Activated CD4-positive, alpha-beta T cell treated with anti-CD3 and anti-CD28 coated beads for 36 hours (primary cell): ENCODE results near the gene COLEC11. TPM values are rescaled to one million over a fixed set of nuclear protein-coding genes. Genes with fewer than 3 reads are reported as not detected.
A peak's percentile ranks its signal among the peaks of the same experiment; 100 is the strongest.
"Not testable (repeated sequence)": the region's sequence is repeated elsewhere in the genome, so short reads cannot be mapped to it uniquely, and the experiment has no call there.

ENCODE experiments used
- ATAC-seq: fragments of 200-7000 bp; cut with Tn5 transposase; one replicate; pipeline ENCODE4 v1.10.0; 2021; ENCODE audit warnings: mild to moderate bottlenecking, moderate library complexity
- CTCF ChIA-PET: fragments of 350-600 bp; sonication (Branson Sonifier 250); formaldehyde crosslinking; loops from one replicate; lab custom pipeline; 2021; ENCODE audit warnings: antibody characterized with exemption; lab: Charles Lee
- POLR2A ChIA-PET: fragments of 350-600 bp; sonication (Branson Sonifier 250); formaldehyde crosslinking; loops from one replicate; lab custom pipeline; 2021; ENCODE audit warnings: antibody characterized with exemption, inconsistent platforms; lab: Charles Lee
- DNase-seq: peaks from one replicate; pipeline ENCODE4 v3.0.0-alpha.2; 2020
- H3K27ac Mint-ChIP-seq: one replicate; pipeline ENCODE4 v1.8.0; 2021; ENCODE audit warnings: mixed read lengths
- H3K27me3 Mint-ChIP-seq: one replicate; pipeline ENCODE4 v1.8.0; 2021; ENCODE audit warnings: mixed read lengths
- H3K36me3 Mint-ChIP-seq: one replicate; pipeline ENCODE4 v1.8.0; 2021; ENCODE audit warnings: low read depth, mixed read lengths
- H3K4me1 Mint-ChIP-seq: one replicate; pipeline ENCODE4 v1.8.0; 2021; ENCODE audit warnings: mixed read lengths
- H3K4me3 Mint-ChIP-seq: one replicate; pipeline ENCODE4 v1.8.0; 2021; ENCODE audit warnings: mild to moderate bottlenecking, moderate library complexity, mixed read lengths
- H3K9me3 Mint-ChIP-seq: one replicate; pipeline ENCODE4 v1.8.0; 2021; ENCODE audit warnings: low read depth, mixed read lengths
- intact Hi-C, 2 experiments: fragments of 100-400 bp; cut with DNase I in 1 of 2; cut with micrococcal nuclease in 1 of 2; formaldehyde crosslinking; loops; one replicate each; pipeline versions ENCODE4 v1.14.2 to v1.15.1; 2022 to 2024; cut with DNase I, micrococcal nuclease
- total RNA-seq, 2 experiments: library from RNA; stranded (reverse); gene quantifications; one replicate each; pipeline ENCODE4 v1.2.3, GENCODE V29; 2021

COLEC11 gene
- total RNA-seq, 2 experiments from 2014 or later, result 0.18 to 0.37 TPM

DNA sequence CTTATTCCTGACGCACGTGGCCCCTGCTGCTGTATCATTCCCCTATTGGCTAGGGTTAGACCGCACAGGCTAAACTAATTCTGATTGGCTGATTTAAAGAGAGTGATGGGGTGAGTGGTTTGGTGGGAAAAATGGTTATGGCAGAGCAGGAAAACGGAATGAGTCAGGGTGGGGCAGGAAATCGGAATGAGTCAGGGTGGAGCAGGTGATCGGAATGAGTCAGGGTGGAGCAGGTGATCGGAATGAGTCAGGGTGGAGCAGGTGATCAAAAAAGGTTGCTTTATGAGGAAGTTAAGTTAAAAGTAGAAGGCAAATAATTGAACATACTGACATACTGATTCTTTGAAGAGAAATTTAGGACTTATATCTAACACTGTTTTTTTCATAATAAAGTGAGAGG, 65.7 kb downstream of the COLEC11 start:
- H3K36me3 Mint-ChIP-seq, H3K4me3 Mint-ChIP-seq, POLR2A ChIA-PET, H3K27me3 Mint-ChIP-seq, intact Hi-C loops, H3K27ac Mint-ChIP-seq, H3K9me3 Mint-ChIP-seq: not testable (repeated sequence)
- peaks cover 13% of the 10 kb centered on the region for H3K4me1 Mint-ChIP-seq
- DNase-seq (peak; percentile 53), ATAC-seq (peak; percentile 9)
- CTCF ChIA-PET, result interaction anchor here (0.9 to 1.5 kb wide), 2 partner anchors 9 to 283 kb away, joined by 3 read pairs; partner anchors contain the start of gene EIPR1

DNA sequence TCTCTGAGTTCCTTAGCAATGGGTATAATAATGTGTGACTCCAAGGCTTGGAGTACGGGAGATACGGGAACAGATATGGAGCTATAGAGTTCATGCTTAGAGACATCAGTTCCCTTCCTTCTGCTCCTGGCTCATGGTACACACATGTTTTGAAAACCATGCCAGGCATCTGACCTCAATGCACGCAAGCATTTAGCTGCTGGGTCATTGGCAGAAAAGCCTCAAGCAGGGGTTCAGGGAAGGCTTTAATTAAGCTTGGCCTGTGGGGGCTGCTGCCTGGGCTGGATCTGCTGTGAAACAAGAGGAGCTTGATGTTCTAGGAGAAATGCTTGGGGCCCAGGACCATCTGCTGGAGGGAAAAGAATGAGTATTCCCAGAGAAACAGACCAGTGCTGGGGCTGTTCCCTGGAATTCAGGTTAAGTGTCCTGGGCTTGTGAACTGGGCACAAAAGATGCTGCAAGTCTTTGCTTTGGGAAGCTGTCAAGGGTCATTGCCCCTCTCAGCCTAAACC, 66.3 kb downstream of the COLEC11 start:
- ATAC-seq, result no peak
- POLR2A ChIA-PET, result no interaction called here
- H3K27me3 Mint-ChIP-seq, result no peaks in the 10 kb centered on the region
- intact Hi-C loops, result no loop called here
- H3K4me3 Mint-ChIP-seq, result no peak overlapping the region
- no peak for DNase-seq
- CTCF ChIA-PET, result interaction anchor here (0.9 to 1.3 kb wide), 2 partner anchors 10 to 11 kb away, joined by 3 to 4 read pairs; no protein-coding TSS in a partner anchor
- H3K36me3 Mint-ChIP-seq, result no peaks in the 10 kb centered on the region
- peaks cover 3% of the 10 kb centered on the region for H3K9me3 Mint-ChIP-seq
- H3K4me1 Mint-ChIP-seq, result peaks cover 13% of the 10 kb centered on the region
- no peak overlapping the region for H3K27ac Mint-ChIP-seq

DNA sequence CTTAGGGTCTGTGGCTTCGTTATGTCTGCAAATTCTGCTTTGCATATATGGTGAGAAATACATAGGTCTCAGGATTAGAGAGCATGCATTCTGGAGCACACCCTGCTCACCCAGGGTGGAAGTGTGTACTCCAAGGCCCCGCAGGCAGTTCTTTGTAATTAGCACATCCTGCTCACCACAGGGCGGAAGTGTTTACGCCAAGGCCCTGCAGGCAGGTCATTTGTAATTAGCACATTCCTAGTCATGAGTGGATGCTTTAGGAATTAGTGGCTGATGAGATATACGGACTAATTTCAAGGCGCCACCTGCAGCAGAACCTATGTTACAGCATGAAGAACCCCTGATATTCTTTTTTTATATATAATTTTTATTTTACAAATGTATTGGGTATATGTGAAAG, 67.3 kb downstream of the COLEC11 start:
- Mint-ChIP-seq H3K27ac (no peak overlapping the region), H3K9me3 (peaks cover 3% of the 10 kb centered on the region), H3K27me3 (no peaks in the 10 kb centered on the region), H3K36me3 (no peaks in the 10 kb centered on the region), H3K4me1 (peaks cover 13% of the 10 kb centered on the region), H3K4me3 (no peak overlapping the region)
- ChIA-PET CTCF (interaction anchor here (1.0 to 1.3 kb wide), 2 partner anchors 11 to 12 kb away, joined by 4 read pairs; no protein-coding TSS in a partner anchor), POLR2A (no interaction called here)
- intact Hi-C loops, result no loop called here
- DNase-seq (no peak), ATAC-seq (no peak)

GRCh38 chr2:3664118-3664517, 69.2 kb downstream of the COLEC11 start:
- intact Hi-C loops, result no loop called here
- DNase-seq (no peak), ATAC-seq (no peak)
- H3K4me1 Mint-ChIP-seq, result peaks cover 13% of the 10 kb centered on the region
- H3K36me3 Mint-ChIP-seq, result no peaks in the 10 kb centered on the region
- H3K4me3 Mint-ChIP-seq, result no peak overlapping the region
- H3K27me3 Mint-ChIP-seq, result no peaks in the 10 kb centered on the region
- ChIA-PET CTCF (interaction anchor here (1.1 to 1.5 kb wide), 2 partner anchors 12 to 117 kb away, joined by 3 to 6 read pairs; no protein-coding TSS in a partner anchor), POLR2A (no interaction called here)
- H3K9me3 Mint-ChIP-seq, result peaks cover 3% of the 10 kb centered on the region
- H3K27ac Mint-ChIP-seq, result no peak overlapping the region

- ATAC-seq (no peak), DNase-seq (no peak)
- ChIA-PET POLR2A (interaction anchor here (0.6 kb wide), 1 partner anchor 22 kb away, joined by 6 read pairs; no protein-coding TSS in a partner anchor), CTCF (interaction anchor here (1.1 to 1.5 kb wide), 2 partner anchors 13 to 116 kb away, joined by 3 to 6 read pairs; no protein-coding TSS in a partner anchor)
- Mint-ChIP-seq H3K27me3 (peaks cover 3% of the 10 kb centered on the region), H3K9me3 (peaks cover 3% of the 10 kb centered on the region), H3K4me1 (peaks cover 8% of the 10 kb centered on the region), H3K27ac (no peak overlapping the region), H3K36me3 (no peaks in the 10 kb centered on the region), H3K4me3 (no peak overlapping the region)
- intact Hi-C loops, result no loop called here
Measured at GRCh38 chr2:3664925-3665324, 70.0 kb downstream of the COLEC11 start.

- Mint-ChIP-seq H3K4me3 (no peak overlapping the region), H3K9me3 (no peaks in the 10 kb centered on the region), H3K4me1 (no peaks in the 10 kb centered on the region), H3K27me3 (peaks cover 3% of the 10 kb centered on the region), H3K27ac (no peak overlapping the region), H3K36me3 (no peaks in the 10 kb centered on the region)
- ATAC-seq (no peak), DNase-seq (no peak)
- intact Hi-C loops, result no loop called here
- POLR2A ChIA-PET, result no interaction called here
- CTCF ChIA-PET, result no interaction called here
Measured at GRCh38 chr2:3665886-3666612, 71.1 kb downstream of the COLEC11 start.

DNA sequence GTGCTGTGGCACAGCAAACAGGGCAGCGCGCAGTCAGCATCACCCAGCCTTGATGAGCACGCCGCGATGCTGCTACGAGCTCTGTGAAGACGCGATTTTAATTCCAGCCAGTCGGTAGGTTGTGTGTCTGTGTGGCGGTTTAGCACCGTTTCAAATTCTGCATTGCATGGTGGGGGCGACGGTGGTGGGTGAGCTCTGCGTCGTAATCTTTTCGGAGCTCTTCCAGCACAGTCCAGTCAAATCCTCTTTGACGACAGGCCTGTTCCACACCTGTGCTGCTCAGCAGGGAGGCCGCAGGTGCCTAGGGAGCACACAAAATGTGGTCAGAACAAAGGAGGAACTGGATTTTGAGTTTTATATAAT, 71.7 kb downstream of the COLEC11 start:
- no peaks in the 10 kb centered on the region for H3K36me3 Mint-ChIP-seq
- DNase-seq, result no peak

DNA sequence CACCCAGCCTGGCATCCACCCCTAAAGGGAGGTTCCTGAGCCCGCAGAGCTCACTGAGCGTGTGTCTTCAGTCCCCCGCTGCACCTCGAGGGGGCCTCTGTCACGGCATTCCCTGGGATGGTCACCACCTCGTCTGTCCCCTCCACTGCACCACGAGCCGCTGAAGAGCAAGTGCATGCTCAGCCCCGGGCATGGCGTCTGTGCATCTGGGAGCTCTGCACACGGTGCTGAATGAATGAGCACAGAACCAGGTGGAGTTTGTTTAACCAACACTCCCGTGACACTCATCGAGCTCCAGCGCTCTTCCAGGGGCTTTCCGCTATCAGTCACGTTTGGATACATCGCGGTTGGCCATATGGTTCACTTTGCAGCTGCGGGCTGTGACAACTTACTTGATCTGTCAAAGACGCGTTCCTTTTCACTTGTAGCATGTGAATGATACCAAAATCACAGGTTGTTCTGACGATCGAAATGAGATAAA, 72.3 kb downstream of the COLEC11 start:
- H3K27me3 Mint-ChIP-seq, result peaks cover 3% of the 10 kb centered on the region
- H3K4me3 Mint-ChIP-seq, result no peak overlapping the region
- H3K4me1 Mint-ChIP-seq, result no peaks in the 10 kb centered on the region
- intact Hi-C loops, result no loop called here
- no peaks in the 10 kb centered on the region for H3K9me3 Mint-ChIP-seq
- no peak overlapping the region for H3K27ac Mint-ChIP-seq
- CTCF ChIA-PET, result no interaction called here
- H3K36me3 Mint-ChIP-seq, result no peaks in the 10 kb centered on the region
- POLR2A ChIA-PET, result no interaction called here
- DNase-seq, result no peak
- no peak for ATAC-seq

More for the DNA sequence above, 71.7 kb downstream of the COLEC11 start:
- ChIA-PET POLR2A (no interaction called here), CTCF (no interaction called here)
- ATAC-seq, result no peak
- Mint-ChIP-seq H3K4me3 (no peak overlapping the region), H3K27me3 (peaks cover 3% of the 10 kb centered on the region), H3K9me3 (no peaks in the 10 kb centered on the region), H3K27ac (no peak overlapping the region), H3K4me1 (no peaks in the 10 kb centered on the region)
- intact Hi-C loops, result no loop called here

DNA sequence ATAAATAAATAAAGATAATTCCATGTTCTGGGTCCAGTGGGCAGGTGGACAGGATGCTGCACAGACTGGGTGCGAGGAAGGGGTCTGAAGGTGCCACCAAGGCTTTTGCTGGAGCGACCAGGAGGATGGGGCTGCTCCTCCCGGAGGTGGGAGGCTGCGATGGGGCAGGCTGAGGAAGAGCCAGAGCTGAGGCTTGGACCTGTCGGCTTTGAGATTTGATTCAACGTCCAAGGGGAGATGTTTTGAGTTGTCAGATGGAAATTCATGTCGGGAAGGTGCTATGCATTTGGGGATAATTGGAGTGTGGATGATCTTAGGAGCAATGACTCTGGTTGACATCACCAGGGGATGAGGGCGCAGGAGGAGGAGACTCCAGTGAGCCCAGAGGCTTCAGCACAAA, 74.7 kb downstream of the COLEC11 start:
- Mint-ChIP-seq H3K27me3 (peaks cover 3% of the 10 kb centered on the region), H3K4me1 (no peaks in the 10 kb centered on the region), H3K4me3 (no peak overlapping the region), H3K36me3 (no peaks in the 10 kb centered on the region), H3K9me3 (no peaks in the 10 kb centered on the region), H3K27ac (no peak overlapping the region)
- ChIA-PET POLR2A (no interaction called here), CTCF (no interaction called here)
- intact Hi-C loops, result no loop called here
- ATAC-seq, result no peak
- DNase-seq, result no peak

- no peaks in the 10 kb centered on the region for H3K36me3 Mint-ChIP-seq
- H3K27me3 Mint-ChIP-seq, result peaks cover 3% of the 10 kb centered on the region
- H3K27ac Mint-ChIP-seq, result no peak overlapping the region
- DNase-seq (no peak), ATAC-seq (no peak)
- no peak overlapping the region for H3K4me3 Mint-ChIP-seq
- ChIA-PET POLR2A (no interaction called here), CTCF (interaction anchor here (1.4 kb wide), 1 partner anchor 18 kb away, joined by 5 read pairs; no protein-coding TSS in a partner anchor)
- intact Hi-C loops, result no loop called here
- H3K4me1 Mint-ChIP-seq, result no peaks in the 10 kb centered on the region
- H3K9me3 Mint-ChIP-seq, result no peaks in the 10 kb centered on the region
Measured at GRCh38 chr2:3670376-3670775, 75.5 kb downstream of the COLEC11 start.

DNA sequence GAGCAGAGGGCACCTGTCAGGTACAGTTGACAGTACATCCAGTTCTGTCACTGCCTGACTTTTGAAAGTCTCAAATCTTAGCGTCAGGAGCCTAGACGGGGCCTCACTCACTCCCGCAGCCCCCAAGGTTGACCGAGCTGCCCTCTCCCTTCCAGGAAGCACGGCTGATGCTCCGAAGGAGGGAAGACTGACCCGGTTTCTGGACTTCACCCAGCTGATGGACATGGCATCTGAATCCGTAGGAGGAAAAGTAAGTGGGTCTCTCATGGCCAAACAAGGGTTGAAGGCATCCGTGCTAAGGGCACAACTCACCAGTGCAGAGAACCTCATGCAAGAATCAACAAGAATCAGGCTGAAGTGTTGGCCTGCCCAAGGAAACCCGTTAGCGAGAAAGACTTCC, 76.0 kb downstream of the COLEC11 start:
- POLR2A ChIA-PET, result no interaction called here

More for the DNA sequence above, 76.0 kb downstream of the COLEC11 start:
- intact Hi-C loops, result no loop called here
- no peak for DNase-seq
- H3K9me3 Mint-ChIP-seq, result no peaks in the 10 kb centered on the region
- H3K4me3 Mint-ChIP-seq, result no peak overlapping the region
- no peaks in the 10 kb centered on the region for H3K4me1 Mint-ChIP-seq
- H3K36me3 Mint-ChIP-seq, result no peaks in the 10 kb centered on the region
- no peak overlapping the region for H3K27ac Mint-ChIP-seq
- H3K27me3 Mint-ChIP-seq, result peaks cover 3% of the 10 kb centered on the region
- no peak for ATAC-seq
- CTCF ChIA-PET, result interaction anchor here (1.4 kb wide), 1 partner anchor 19 kb away, joined by 5 read pairs; no protein-coding TSS in a partner anchor
